DOHH2 (cell line): ENCODE results near the gene ABHD17B.

Experiments
- H3F3A ChIP-seq: fragments of 200-600 bp; sonication (generic), shearing (Covaris generic); 2 replicates; pipeline ENCODE4 v1.6.0; 2016; ENCODE audit warnings: antibody characterized with exemption, mild to moderate bottlenecking; ENCODE audit not compliant: control insufficient read depth, insufficient read depth
- H3K27ac ChIP-seq: fragments of 200-600 bp; sonication (generic); 2 replicates; pipeline ENCODE4 v1.5.1; 2014; ENCODE audit warnings: low read depth, mild to moderate bottlenecking, low read length, moderate library complexity
- H3K27me3 ChIP-seq: fragments of 200-600 bp; sonication (generic); 2 replicates; pipeline ENCODE4 v1.6.1; 2014; ENCODE audit warnings: mild to moderate bottlenecking, low read length, mixed read lengths; ENCODE audit not compliant: control insufficient read depth
- H3K36me3 ChIP-seq: fragments of 200-600 bp; sonication (generic); 2 replicates; pipeline ENCODE4 v1.6.1; 2014; ENCODE audit warnings: mild to moderate bottlenecking, low read length, moderate library complexity, mixed read lengths; ENCODE audit not compliant: control insufficient read depth
- H3K4me1 ChIP-seq: fragments of 200-600 bp; sonication (generic); 2 replicates; pipeline ENCODE4 v1.6.1; 2014; ENCODE audit warnings: mild to moderate bottlenecking, low read length, mixed read lengths; ENCODE audit not compliant: control insufficient read depth
- H3K4me2 ChIP-seq: fragments of 200-600 bp; sonication (generic); 2 replicates; pipeline ENCODE4 v1.6.0; 2014; ENCODE audit warnings: mild to moderate bottlenecking, low read length, moderate library complexity
- H3K4me3 ChIP-seq: fragments of 200-600 bp; sonication (generic); 2 replicates; pipeline ENCODE4 v1.5.1; 2014; ENCODE audit warnings: mild to moderate bottlenecking, low read length, mixed read lengths
- H3K79me2 ChIP-seq: fragments of 200-600 bp; sonication (generic); 2 replicates; pipeline ENCODE4 v1.6.1; 2014; ENCODE audit warnings: mild to moderate bottlenecking, low read length, mixed read lengths; ENCODE audit not compliant: control insufficient read depth
- H3K9me2 ChIP-seq: fragments of 200-600 bp; sonication (generic); replicated peaks from 2 replicates; pipeline ENCODE4 v1.6.1; 2014; ENCODE audit warnings: mild to moderate bottlenecking, low read length, mixed read lengths; ENCODE audit not compliant: control insufficient read depth
- H3K9me3 ChIP-seq: fragments of 200-600 bp; sonication (generic); 2 replicates; pipeline ENCODE4 v1.6.1; 2014; ENCODE audit warnings: antibody characterized with exemption, low read length, mixed read lengths; ENCODE audit not compliant: control insufficient read depth, insufficient read depth
- H4K20me1 ChIP-seq: fragments of 200-600 bp; sonication (generic); 2 replicates; pipeline ENCODE4 v1.6.0; 2014; ENCODE audit warnings: low read depth, mild to moderate bottlenecking, antibody characterized with exemption, low read length, moderate library complexity; ENCODE audit not compliant: control insufficient read depth, insufficient read depth
- EZH2phosphoT487 ChIP-seq: fragments of 200-600 bp; sonication (generic); IDR thresholded peaks from 2 replicates; pipeline ENCODE4 v1.6.1; 2017; ENCODE audit warnings: borderline replicate concordance, mild to moderate bottlenecking, antibody characterized with exemption, low read length, moderate library complexity, mixed read lengths
- TF ChIP-seq, protein P1 (sequence below): fragments of 200-600 bp; sonication (generic); IDR thresholded peaks from one replicate; pipeline ENCODE4 v1.5.1; 2014; ENCODE audit warnings: antibody characterized with exemption, mild to moderate bottlenecking, low read depth, low read length; ENCODE audit not compliant: poor library complexity, severe bottlenecking

ABHD17B gene

DNA sequence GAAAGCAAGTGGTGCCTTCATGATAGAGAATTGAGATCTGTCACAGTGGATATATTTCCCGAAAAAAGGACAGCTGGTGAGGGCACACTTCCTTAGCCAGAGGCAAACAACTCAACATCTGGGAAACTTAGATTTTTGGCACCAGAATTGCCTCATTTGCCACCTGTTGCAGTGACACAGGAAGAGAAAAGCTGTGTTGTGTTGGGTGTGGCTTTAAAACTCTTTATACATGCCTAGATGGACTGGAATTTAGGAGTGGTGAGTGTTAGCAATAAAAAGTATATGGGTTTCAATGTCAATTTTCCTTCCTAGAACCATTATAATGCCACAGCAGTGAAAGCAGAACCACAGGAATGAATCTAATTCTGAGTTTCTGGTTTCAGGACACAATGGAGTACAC, 80.1 kb downstream of the ABHD17B start:
- no peak overlapping the region for H3K4me2 ChIP-seq
- no peaks in the 10 kb centered on the region for H3K4me1 ChIP-seq
- H3K27ac ChIP-seq = no peak overlapping the region
- H3F3A ChIP-seq = no peaks in the 10 kb centered on the region
- no peaks in the 10 kb centered on the region for H3K27me3 ChIP-seq
- no peak overlapping the region for H3K4me3 ChIP-seq
- H3K9me3 ChIP-seq = peaks cover 9% of the 10 kb centered on the region; the same call in 1 of the 2 replicates
- H3K79me2 ChIP-seq = no peaks in the 10 kb centered on the region
- TF ChIP-seq, protein P1, sequence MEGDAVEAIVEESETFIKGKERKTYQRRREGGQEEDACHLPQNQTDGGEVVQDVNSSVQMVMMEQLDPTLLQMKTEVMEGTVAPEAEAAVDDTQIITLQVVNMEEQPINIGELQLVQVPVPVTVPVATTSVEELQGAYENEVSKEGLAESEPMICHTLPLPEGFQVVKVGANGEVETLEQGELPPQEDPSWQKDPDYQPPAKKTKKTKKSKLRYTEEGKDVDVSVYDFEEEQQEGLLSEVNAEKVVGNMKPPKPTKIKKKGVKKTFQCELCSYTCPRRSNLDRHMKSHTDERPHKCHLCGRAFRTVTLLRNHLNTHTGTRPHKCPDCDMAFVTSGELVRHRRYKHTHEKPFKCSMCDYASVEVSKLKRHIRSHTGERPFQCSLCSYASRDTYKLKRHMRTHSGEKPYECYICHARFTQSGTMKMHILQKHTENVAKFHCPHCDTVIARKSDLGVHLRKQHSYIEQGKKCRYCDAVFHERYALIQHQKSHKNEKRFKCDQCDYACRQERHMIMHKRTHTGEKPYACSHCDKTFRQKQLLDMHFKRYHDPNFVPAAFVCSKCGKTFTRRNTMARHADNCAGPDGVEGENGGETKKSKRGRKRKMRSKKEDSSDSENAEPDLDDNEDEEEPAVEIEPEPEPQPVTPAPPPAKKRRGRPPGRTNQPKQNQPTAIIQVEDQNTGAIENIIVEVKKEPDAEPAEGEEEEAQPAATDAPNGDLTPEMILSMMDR = no peak
- TF ChIP-seq EZH2phosphoT487 = no peak
- no peaks in the 10 kb centered on the region for H3K36me3 ChIP-seq
- no peaks in the 10 kb centered on the region for H4K20me1 ChIP-seq
- H3K9me2 ChIP-seq = no peaks in the 10 kb centered on the region

DNA sequence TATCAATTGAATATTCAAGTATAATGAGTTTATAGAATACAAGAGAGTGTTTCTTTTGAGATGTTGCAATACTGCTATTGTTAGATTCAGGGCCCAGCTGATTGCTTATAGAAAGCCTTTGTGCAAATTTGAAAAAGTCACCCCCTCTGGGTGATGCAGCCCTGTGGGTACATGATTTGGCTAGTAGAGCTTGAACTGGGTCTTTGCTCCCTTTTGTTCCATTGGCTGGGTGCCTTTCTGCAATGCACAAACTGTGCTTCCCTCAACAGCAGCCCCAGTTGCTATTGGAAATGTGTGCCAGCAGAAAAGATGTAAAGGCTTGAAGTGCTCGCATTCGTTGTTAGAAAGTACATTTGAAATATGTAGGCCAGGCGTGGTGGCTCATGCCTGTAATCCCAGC, 80.8 kb downstream of the ABHD17B start:
- Histone ChIP-seq H3K9me2 (no peaks in the 10 kb centered on the region), H3K4me1 (no peaks in the 10 kb centered on the region), H3F3A (no peaks in the 10 kb centered on the region), H3K27ac (no peak overlapping the region), H3K79me2 (no peaks in the 10 kb centered on the region), H4K20me1 (no peaks in the 10 kb centered on the region), H3K36me3 (no peaks in the 10 kb centered on the region), H3K27me3 (no peaks in the 10 kb centered on the region), H3K4me3 (no peak overlapping the region), H3K9me3 (peaks cover 6% of the 10 kb centered on the region; the same call in 1 of the 2 replicates), H3K4me2 (no peak overlapping the region)
- TF ChIP-seq, protein P1 = no peak
- TF ChIP-seq EZH2phosphoT487 = no peak

DNA sequence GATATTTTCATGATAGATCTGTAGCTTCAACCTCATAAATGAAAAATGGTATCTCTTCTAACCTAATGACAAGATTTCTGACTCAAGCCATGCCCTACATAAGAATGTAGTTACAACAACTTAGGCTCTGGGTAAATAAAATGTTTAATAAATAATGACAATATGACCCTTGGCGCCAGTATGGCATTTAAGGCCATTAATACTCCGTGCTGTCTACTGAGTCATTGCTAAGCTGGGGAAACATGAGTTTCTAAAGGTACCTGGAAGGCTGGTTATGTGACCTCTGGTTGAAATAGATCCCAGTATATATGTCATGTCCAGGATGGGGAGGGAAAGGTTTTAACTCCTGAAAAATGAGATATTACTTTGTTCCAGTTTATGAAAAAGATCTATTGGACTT, 84.7 kb downstream of the ABHD17B start:
- no peaks in the 10 kb centered on the region for H3K79me2 ChIP-seq
- no peak overlapping the region for H3K4me3 ChIP-seq
- no peaks in the 10 kb centered on the region for H3K9me2 ChIP-seq
- TF ChIP-seq EZH2phosphoT487 = no peak
- TF ChIP-seq, protein P1 = no peak
- H3K36me3 ChIP-seq = no peaks in the 10 kb centered on the region
- H3K27ac ChIP-seq = no peak overlapping the region
- no peaks in the 10 kb centered on the region for H3K9me3 ChIP-seq
- no peak overlapping the region for H3K4me2 ChIP-seq
- no peaks in the 10 kb centered on the region for H3F3A ChIP-seq
- no peaks in the 10 kb centered on the region for H4K20me1 ChIP-seq
- H3K4me1 ChIP-seq = no peaks in the 10 kb centered on the region
- no peaks in the 10 kb centered on the region for H3K27me3 ChIP-seq

DNA sequence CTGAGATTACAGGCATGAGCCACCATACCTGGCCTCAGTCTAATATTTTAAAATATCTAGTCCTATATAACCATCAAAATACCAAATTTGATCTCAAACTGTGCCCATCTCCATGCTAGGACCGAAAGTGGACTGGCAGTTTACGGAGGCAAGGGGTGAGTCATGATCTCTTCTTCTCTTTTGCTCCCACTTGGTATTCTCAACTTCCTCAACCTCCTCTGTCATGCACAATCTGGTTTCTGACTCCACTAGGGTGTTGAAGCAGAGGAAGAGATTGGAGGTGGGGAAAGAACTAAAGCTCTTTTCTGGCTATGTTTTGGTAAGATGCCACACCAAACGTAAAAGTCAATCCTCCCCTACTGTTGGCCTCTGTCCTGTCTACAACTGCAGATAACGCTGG, 86.7 kb downstream of the ABHD17B start:
- Histone ChIP-seq H3K4me1 (no peaks in the 10 kb centered on the region), H3K4me3 (no peak overlapping the region), H3K4me2 (no peak overlapping the region), H4K20me1 (no peaks in the 10 kb centered on the region), H3K9me2 (no peaks in the 10 kb centered on the region), H3K27me3 (no peaks in the 10 kb centered on the region), H3K27ac (no peak overlapping the region), H3K79me2 (no peaks in the 10 kb centered on the region), H3K36me3 (no peaks in the 10 kb centered on the region), H3K9me3 (no peaks in the 10 kb centered on the region), H3F3A (no peaks in the 10 kb centered on the region)
- TF ChIP-seq EZH2phosphoT487 = no peak
- TF ChIP-seq, protein P1 = no peak
